Choroid plexus epithelial cell (primary cell): ENCODE measurements around the gene MLLT11.
A peak's percentile ranks its signal among the peaks of the same experiment; 100 is the strongest.

Experiments
- DNase-seq: peaks from one replicate; pipeline ENCODE4 v3.0.0-alpha.2; 2010; ENCODE audit warnings: low read depth
- H3K4me3 ChIP-seq: 2 replicates; pipeline ENCODE4 v1.5.1; 2011; ENCODE audit warnings: low read depth, mild to moderate bottlenecking, control low read depth, low read length, moderate library complexity
- CTCF ChIP-seq: conservative IDR thresholded peaks from 2 replicates; pipeline ENCODE4 v1.5.1; 2011; ENCODE audit warnings: low read depth, mild to moderate bottlenecking, control low read depth, inconsistent platforms, low read length, moderate library complexity

MLLT11 gene

GRCh38 chr1:151062741-151063371, 2.7 kb downstream of the MLLT11 start:
- peak overlapping the region; percentile 20 for H3K4me3 ChIP-seq
- DNase-seq, result peak; percentile 87
- TF ChIP-seq CTCF, result no peak

GRCh38 chr1:151065089-151065645, 5.0 kb downstream of the MLLT11 start:
- no peak for DNase-seq
- no peak overlapping the region for H3K4me3 ChIP-seq
- TF ChIP-seq CTCF, result no peak

- no peak for DNase-seq
- TF ChIP-seq CTCF, result no peak
- no peak overlapping the region for H3K4me3 ChIP-seq
These were observed 7.0 kb downstream of the MLLT11 start for GRCh38 chr1:151067185-151067584.

DNA sequence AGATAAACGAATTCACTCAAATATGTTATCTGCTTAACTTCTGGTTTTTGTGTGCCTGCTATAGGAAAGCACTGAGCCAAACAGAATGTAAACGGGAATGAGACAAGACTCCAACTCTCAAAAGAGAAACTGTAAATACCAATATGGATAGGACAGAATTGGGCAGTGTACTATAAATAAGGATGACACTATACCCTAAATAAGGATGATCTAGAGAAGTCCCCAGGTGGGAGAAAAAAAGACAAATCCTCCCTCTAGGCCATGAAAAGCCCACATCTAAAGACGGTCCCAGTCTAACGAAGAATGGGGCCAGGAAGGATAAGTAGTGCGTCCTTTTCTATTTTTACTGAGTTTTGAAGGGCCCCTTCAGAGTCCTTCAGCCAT, 8.9 kb downstream of the MLLT11 start:
- no peak overlapping the region for H3K4me3 ChIP-seq
- no peak for TF ChIP-seq CTCF
- DNase-seq, result no peak

GRCh38 chr1:151070474-151071276, 10.5 kb downstream of the MLLT11 start, which contains the start of gene GABPB2:
Gene GABPB2, plus strand, starts transcription at chr1:151070761. Its CDS starts 17,429 bp downstream, at chr1:151088190.
- peak; percentile 88 for TF ChIP-seq CTCF
- DNase-seq, result peak; percentile 99
- H3K4me3 ChIP-seq, result peak within 1 kb of the TSS; percentile 81

DNA sequence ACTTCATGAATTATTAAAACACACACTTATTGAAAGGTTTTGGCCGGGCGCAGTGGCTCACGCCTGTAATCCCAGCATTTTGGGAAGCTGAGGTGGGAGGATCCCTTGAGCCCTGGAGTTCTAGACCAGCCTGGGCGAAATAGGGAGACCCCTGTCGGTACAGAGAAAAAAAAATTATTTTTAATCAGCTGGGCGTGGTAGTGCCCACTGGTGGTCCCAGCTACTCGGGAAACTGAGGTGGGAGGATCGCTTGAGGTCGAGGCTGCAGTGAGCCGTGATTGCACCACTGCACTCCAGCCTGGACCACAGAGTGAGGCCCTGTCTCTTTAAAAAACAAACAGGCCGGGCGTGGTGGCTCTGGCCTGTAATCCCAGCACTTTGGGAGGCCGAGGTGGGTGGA, 12.0 kb downstream of the MLLT11 start:
- no peak for DNase-seq
- no peak overlapping the region for H3K4me3 ChIP-seq
- peak; percentile 17 for TF ChIP-seq CTCF
